OCI-LY3 (cell line): ENCODE measurements around the gene BRINP1.

Experiments used
- EZH2phosphoT487 ChIP-seq: fragments of 200-600 bp; shearing (Covaris generic); IDR thresholded peaks from 2 replicates; pipeline ENCODE4 v1.6.1; 2018; ENCODE audit warnings: antibody characterized with exemption, mixed run types, low read depth
- TF ChIP-seq, protein P1 (sequence below): fragments of 200-600, 300-600 bp; sonication (generic); IDR thresholded peaks from 2 replicates; pipeline ENCODE4 v1.5.1; 2014; ENCODE audit warnings: antibody characterized with exemption, low read length, low read depth

DNA sequence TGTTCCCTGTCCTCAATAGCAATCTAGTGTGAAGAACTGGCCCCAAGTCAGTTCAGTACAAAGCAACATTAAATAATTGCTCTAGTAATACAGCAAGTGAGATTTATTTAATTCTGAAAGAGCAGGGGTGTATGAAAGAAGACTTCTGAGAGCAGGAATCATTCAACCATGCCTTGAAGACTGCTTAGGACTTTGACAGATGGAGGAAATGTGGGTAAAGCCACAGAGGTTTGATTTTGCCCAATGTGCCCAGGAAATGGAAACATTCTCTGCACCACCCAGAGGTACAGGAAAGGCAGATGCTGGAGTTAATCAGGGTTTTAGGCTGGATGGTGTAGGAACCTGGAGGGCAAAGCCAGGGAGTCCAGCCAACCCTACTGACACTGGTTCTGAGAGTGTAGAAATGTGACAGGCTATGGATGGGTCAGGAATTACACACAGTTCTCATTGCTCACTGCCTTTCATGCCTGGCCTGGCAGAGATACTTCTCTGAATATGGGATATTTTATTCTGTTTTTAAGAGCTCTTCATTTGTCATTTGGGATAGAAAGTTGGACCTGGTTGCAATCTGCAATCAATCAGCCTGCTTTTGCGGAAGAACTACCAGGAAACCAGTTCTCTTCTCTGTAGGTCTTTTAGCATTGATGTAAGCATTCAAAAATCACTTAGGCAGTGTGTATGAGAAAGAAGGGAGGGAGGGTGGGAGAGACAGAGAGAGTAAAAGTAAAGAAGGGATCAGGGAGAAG lies 88.3 kb downstream of the BRINP1 start:
- TF ChIP-seq, protein P1, sequence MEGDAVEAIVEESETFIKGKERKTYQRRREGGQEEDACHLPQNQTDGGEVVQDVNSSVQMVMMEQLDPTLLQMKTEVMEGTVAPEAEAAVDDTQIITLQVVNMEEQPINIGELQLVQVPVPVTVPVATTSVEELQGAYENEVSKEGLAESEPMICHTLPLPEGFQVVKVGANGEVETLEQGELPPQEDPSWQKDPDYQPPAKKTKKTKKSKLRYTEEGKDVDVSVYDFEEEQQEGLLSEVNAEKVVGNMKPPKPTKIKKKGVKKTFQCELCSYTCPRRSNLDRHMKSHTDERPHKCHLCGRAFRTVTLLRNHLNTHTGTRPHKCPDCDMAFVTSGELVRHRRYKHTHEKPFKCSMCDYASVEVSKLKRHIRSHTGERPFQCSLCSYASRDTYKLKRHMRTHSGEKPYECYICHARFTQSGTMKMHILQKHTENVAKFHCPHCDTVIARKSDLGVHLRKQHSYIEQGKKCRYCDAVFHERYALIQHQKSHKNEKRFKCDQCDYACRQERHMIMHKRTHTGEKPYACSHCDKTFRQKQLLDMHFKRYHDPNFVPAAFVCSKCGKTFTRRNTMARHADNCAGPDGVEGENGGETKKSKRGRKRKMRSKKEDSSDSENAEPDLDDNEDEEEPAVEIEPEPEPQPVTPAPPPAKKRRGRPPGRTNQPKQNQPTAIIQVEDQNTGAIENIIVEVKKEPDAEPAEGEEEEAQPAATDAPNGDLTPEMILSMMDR, result no peak
- TF ChIP-seq EZH2phosphoT487, result no peak
